Measurements from ENCODE around the gene MEX3A. TPM values are rescaled to one million over a fixed set of nuclear protein-coding genes. Genes with fewer than 3 reads are reported as not detected.

MEX3A gene
- total RNA-seq, 6 donors from 2014 or later, result 0.26 to 2.0 (median 1.00) TPM; not detected in 1

DNA sequence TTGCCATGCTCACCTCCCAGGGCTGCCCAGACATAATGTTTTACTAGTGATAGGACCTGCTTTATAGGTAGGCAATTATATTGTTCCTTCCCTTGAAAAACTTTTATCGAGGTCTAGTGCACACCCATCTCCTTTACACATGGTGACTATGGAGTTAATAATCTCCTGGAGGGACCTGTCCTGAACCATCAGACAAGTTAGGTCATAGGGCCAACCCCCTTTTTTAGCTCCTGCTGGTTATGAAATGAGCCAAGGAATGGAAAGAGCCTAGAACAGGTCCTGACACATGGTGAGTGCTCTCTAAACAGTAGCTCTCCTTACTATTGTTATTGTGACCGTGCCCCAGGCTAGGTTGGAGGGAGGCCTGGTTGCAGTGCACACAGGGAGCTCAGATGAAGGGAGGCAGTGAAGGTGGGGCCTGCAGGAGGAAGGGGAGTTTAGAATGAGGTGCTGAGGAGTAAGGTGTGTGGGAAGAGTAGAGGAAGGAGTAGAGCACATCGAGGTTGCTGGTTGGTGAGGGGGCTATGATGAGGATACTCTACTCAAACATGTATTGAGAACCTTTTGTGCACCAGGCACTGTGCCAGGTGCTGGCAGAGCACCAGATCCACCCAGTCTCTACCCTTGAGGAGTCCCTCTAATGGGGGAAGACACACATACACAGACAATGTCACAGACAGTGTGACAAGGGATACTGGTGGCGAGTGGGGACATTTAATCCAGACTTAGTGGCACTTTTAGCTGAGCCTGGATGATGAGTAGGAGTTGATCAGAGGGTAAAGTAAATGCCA lies 18.1 kb upstream of the MEX3A start:
- DNase-seq (no peak), ATAC-seq (ENCODE audit: low FRiP score in 2 of 2) (no peak)
- no peaks in the 10 kb centered on the region for H3K36me3 ChIP-seq
- H3K27me3 ChIP-seq, result no peaks in the 10 kb centered on the region
- TF ChIP-seq, protein P1, sequence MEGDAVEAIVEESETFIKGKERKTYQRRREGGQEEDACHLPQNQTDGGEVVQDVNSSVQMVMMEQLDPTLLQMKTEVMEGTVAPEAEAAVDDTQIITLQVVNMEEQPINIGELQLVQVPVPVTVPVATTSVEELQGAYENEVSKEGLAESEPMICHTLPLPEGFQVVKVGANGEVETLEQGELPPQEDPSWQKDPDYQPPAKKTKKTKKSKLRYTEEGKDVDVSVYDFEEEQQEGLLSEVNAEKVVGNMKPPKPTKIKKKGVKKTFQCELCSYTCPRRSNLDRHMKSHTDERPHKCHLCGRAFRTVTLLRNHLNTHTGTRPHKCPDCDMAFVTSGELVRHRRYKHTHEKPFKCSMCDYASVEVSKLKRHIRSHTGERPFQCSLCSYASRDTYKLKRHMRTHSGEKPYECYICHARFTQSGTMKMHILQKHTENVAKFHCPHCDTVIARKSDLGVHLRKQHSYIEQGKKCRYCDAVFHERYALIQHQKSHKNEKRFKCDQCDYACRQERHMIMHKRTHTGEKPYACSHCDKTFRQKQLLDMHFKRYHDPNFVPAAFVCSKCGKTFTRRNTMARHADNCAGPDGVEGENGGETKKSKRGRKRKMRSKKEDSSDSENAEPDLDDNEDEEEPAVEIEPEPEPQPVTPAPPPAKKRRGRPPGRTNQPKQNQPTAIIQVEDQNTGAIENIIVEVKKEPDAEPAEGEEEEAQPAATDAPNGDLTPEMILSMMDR (IDR thresholded peaks at IDR 0.05), result no peak
- TF ChIP-seq EP300 (IDR thresholded peaks at IDR 0.05) (no peak), POLR2AphosphoS5 (IDR thresholded peaks at IDR 0.05) (no peak), POLR2A (IDR thresholded peaks at IDR 0.05) (no peak)
- H3K4me3 ChIP-seq, result no peak overlapping the region
- H3K9me3 ChIP-seq, result no peaks in the 10 kb centered on the region
- WGBS, 2 donors, result 71 to 72% methylated on average over 4 of the region's 4 CpGs
- peak overlapping the region in 1 of 4 donors; percentile 4 for H3K27ac ChIP-seq
- H3K4me1 ChIP-seq, result peaks cover 47 to 60% (median 48%) of the 10 kb centered on the region in 4 donors

- Histone ChIP-seq H3K27ac (no peak overlapping the region), H3K4me1 (peaks cover 35 to 49% (median 37%) of the 10 kb centered on the region in 4 donors), H3K4me3 (no peak overlapping the region), H3K9me3 (no peaks in the 10 kb centered on the region), H3K27me3 (no peaks in the 10 kb centered on the region), H3K36me3 (no peaks in the 10 kb centered on the region)
- WGBS, 2 donors, result 92 to 93% methylated on average over 3 of the region's 3 CpGs
- no peak for DNase-seq
- TF ChIP-seq EP300 (IDR thresholded peaks at IDR 0.05) (no peak), POLR2A (IDR thresholded peaks at IDR 0.05) (no peak), POLR2AphosphoS5 (IDR thresholded peaks at IDR 0.05) (no peak)
- TF ChIP-seq, protein P1 (IDR thresholded peaks at IDR 0.05), result no peak
- no peak for ATAC-seq (ENCODE audit: low FRiP score in 2 of 2)
Measured at GRCh38 chr1:156099282-156099681, 17.0 kb upstream of the MEX3A start.

GRCh38 chr1:156098784-156099183 lies 16.5 kb upstream of the MEX3A start:
- Histone ChIP-seq H3K4me1 (peaks cover 30 to 44% (median 33%) of the 10 kb centered on the region in 4 donors), H3K4me3 (no peak overlapping the region), H3K27ac (no peak overlapping the region), H3K9me3 (no peaks in the 10 kb centered on the region), H3K36me3 (no peaks in the 10 kb centered on the region), H3K27me3 (no peaks in the 10 kb centered on the region)
- WGBS, 2 donors, result 85 to 86% methylated on average over 2 of the region's 2 CpGs
- no peak for TF ChIP-seq POLR2AphosphoS5 (IDR thresholded peaks at IDR 0.05)
- no peak for TF ChIP-seq EP300 (IDR thresholded peaks at IDR 0.05)
- no peak for TF ChIP-seq POLR2A (IDR thresholded peaks at IDR 0.05)
- TF ChIP-seq, protein P1 (IDR thresholded peaks at IDR 0.05), result no peak
- no peak for ATAC-seq (ENCODE audit: low FRiP score in 2 of 2)
- DNase-seq, result no peak

GRCh38 chr1:156097499-156098178 lies 15.4 kb upstream of the MEX3A start:
- no peaks in the 10 kb centered on the region for H3K27me3 ChIP-seq
- no peak for ATAC-seq (ENCODE audit: low FRiP score in 2 of 2)
- WGBS, 2 donors, result 86 to 87% methylated on average over 4 to 9 of the region's 9 CpGs
- TF ChIP-seq POLR2A (IDR thresholded peaks at IDR 0.05), result no peak
- no peak for TF ChIP-seq POLR2AphosphoS5 (IDR thresholded peaks at IDR 0.05)
- TF ChIP-seq EP300 (IDR thresholded peaks at IDR 0.05), result no peak
- TF ChIP-seq, protein P1 (IDR thresholded peaks at IDR 0.05), result no peak
- no peaks in the 10 kb centered on the region for H3K36me3 ChIP-seq
- H3K27ac ChIP-seq, result peak overlapping the region; percentile 7 to 68 (median 48)
- H3K9me3 ChIP-seq, result no peaks in the 10 kb centered on the region
- H3K4me3 ChIP-seq, result no peak overlapping the region
- DNase-seq, result no peak
- peaks cover 19 to 39% (median 23%) of the 10 kb centered on the region in 4 donors for H3K4me1 ChIP-seq
